K562 (cell line): ENCODE data around the gene CD68. TPM values are rescaled to one million over a fixed set of nuclear protein-coding genes. Genes with fewer than 3 reads are reported as not detected.

Experiments
- COPS2 ChIP-seq: fragments of 450-650 bp; conservative IDR thresholded peaks from 2 replicates; pipeline ENCODE4 v1.6.1; 2016; ENCODE audit warnings: mild to moderate bottlenecking, moderate library complexity
- EHMT2 ChIP-seq: fragments of 450-650 bp; IDR thresholded peaks from 2 replicates; pipeline ENCODE4 v1.6.1; 2018; ENCODE audit warnings: antibody characterized with exemption
- IRF9 ChIP-seq: fragments of 450-650 bp; IDR thresholded peaks from 2 replicates; pipeline ENCODE4 v1.6.1; 2016; ENCODE audit warnings: missing biosample characterization, missing genetic modification characterization
- NR2C2 ChIP-seq, 2 experiments: fragments of 200-800 bp in 1 of 2; sonication (Bioruptor generic) in 1 of 2; sonication (generic) in 1 of 2; formaldehyde crosslinking in 1 of 2; IDR thresholded peaks; 2 replicates each; pipeline versions ENCODE4 v1.6.1 to v1.8.0; 2016 to 2022; ENCODE audit warnings: mild to moderate bottlenecking in 1 of 2, missing compliant biosample characterization in 1 of 2, missing genetic modification characterization in 1 of 2, missing genetic modification reagents in 1 of 2
- POLR2G ChIP-seq: fragments of 200-400 bp; formaldehyde crosslinking; IDR thresholded peaks from 2 replicates; pipeline ENCODE4 v1.6.1; 2017; ENCODE audit warnings: low read depth, mild to moderate bottlenecking, antibody characterized with exemption, low read length, moderate library complexity
- RBBP5 ChIP-seq: fragments of 200-600 bp; sonication (generic); IDR thresholded peaks from 2 replicates; pipeline ENCODE4 v1.6.1; 2012; ENCODE audit warnings: borderline replicate concordance, mild to moderate bottlenecking, low read length, control low read depth, inconsistent platforms; ENCODE audit not compliant: insufficient read depth, poor library complexity, severe bottlenecking
- SIRT6 ChIP-seq: IDR thresholded peaks from one replicate; pipeline ENCODE4 v1.6.1; 2012; ENCODE audit warnings: low read depth, mild to moderate bottlenecking, control low read depth, inconsistent platforms, low read length, moderate library complexity
- ZBTB7A ChIP-seq: IDR thresholded peaks from 2 replicates; pipeline ENCODE4 v1.6.1; 2011; ENCODE audit warnings: low read depth, mild to moderate bottlenecking, low read length, moderate library complexity, borderline replicate concordance; ENCODE audit not compliant: control insufficient read depth
- ZNF316 ChIP-seq: fragments of 450-650 bp; IDR thresholded peaks from 2 replicates; pipeline ENCODE4 v1.6.1; 2016
- ZNF324 ChIP-seq: fragments of 250-450 bp; sonication (Bioruptor Pico); IDR thresholded peaks from 2 replicates; pipeline ENCODE4 v1.4.0; 2020; ENCODE audit warnings: mild to moderate bottlenecking
- polyA plus RNA-seq, 8 experiments: library from polyadenylated mRNA; depleted of rRNA in 4 of 8; stranded (reverse) in 5 of 8; unstranded in 3 of 8; fragments of >200 nt; fragmentation: Nextera tagmentation in 2 of 8; fragmentation: Illumina TruSeq in 1 of 8; extraction: Ambion mirVana in 2 of 8; extraction: Trizol in 1 of 8; gene quantifications; 2 replicates each; pipeline versions ENCODE4 v1.2.1 to v1.2.3, GENCODE V29; 2011 to 2014; ENCODE audit warnings: inconsistent platforms in 1 of 8, missing spikeins in 1 of 8
- total RNA-seq, 7 experiments: library from RNA; depleted of rRNA in 6 of 7; stranded (reverse); fragments of >200 nt in 6 of 7; fragmentation: Illumina TruSeq in 2 of 7; extraction: Trizol in 2 of 7; gene quantifications; 2 replicates each; pipeline versions ENCODE4 v1.2.1 to v1.2.3, GENCODE V29; 2011 to 2021; ENCODE audit warnings: low replicate concordance in 1 of 7
- TF ChIP-seq, protein P1 (sequence below): IDR thresholded peaks from 2 replicates; pipeline ENCODE4 v1.6.1; 2011; ENCODE audit warnings: borderline replicate concordance, low read depth, mild to moderate bottlenecking, moderate library complexity, low read length; ENCODE audit not compliant: insufficient read depth, poor library complexity, severe bottlenecking
- TF ChIP-seq, protein P2 (sequence below), 2 experiments: fragments of 450-650 bp; IDR thresholded peaks; 2 replicates each; pipeline ENCODE4 v1.6.1; 2016; ENCODE audit warnings: mild to moderate bottlenecking in 2 of 2, borderline replicate concordance in 1 of 2, low read depth in 1 of 2, moderate library complexity in 1 of 2

The CD68 gene
- total and polyA plus RNA-seq, 9 of the 15 experiments (the other 6 are each of a cell fraction or from before 2014, with no cell fraction given) = 28.2 to 89.8 (median 37.7) TPM

DNA sequence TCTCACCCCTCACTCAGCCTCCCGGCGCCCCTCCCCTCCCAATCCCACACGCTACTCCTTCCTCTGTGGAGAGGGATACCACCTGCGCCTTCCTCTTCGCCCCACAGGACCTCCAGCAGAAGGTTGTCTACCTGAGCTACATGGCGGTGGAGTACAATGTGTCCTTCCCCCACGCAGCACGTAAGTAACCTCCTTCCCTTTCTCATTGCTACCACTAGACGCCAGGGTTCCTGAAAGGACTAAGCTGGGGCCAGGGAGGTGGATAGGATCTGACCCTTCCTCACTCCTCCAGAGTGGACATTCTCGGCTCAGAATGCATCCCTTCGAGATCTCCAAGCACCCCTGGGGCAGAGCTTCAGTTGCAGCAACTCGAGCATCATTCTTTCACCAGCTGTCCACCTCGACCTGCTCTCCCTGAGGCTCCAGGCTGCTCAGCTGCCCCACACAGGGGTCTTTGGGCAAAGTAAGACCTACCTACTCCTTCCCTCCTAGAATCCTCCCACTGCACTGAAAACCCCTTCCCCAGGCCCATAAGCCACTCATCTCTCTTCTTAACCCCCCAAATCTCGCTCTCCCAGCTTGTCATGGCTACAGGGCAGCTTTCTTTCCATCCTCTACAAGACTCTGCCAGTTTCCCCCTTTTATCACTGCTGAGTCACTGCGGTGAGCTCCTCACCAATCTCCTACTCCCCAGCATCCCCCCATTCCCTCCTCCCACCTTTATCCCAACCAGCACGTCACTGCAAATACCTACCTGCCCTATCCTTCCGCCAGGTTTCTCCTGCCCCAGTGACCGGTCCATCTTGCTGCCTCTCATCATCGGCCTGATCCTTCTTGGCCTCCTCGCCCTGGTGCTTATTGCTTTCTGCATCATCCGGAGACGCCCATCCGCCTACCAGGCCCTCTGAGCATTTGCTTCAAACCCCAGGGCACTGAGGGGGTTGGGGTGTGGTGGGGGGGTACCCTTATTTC is 1.5 kb downstream of the CD68 start (continued):
- TF ChIP-seq, protein P1, sequence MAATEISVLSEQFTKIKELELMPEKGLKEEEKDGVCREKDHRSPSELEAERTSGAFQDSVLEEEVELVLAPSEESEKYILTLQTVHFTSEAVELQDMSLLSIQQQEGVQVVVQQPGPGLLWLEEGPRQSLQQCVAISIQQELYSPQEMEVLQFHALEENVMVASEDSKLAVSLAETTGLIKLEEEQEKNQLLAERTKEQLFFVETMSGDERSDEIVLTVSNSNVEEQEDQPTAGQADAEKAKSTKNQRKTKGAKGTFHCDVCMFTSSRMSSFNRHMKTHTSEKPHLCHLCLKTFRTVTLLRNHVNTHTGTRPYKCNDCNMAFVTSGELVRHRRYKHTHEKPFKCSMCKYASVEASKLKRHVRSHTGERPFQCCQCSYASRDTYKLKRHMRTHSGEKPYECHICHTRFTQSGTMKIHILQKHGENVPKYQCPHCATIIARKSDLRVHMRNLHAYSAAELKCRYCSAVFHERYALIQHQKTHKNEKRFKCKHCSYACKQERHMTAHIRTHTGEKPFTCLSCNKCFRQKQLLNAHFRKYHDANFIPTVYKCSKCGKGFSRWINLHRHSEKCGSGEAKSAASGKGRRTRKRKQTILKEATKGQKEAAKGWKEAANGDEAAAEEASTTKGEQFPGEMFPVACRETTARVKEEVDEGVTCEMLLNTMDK = no peak
- TF ChIP-seq ZNF316 (peak; percentile 80), NR2C2 (CRISPR knock-in tag; IDR thresholded peaks at IDR 0.05) (no peak), NR2C2 (tag; IDR thresholded peaks at IDR 0.05) (no peak), IRF9 (tag) (no peak), SIRT6 (no peak), COPS2 (no peak), RBBP5 (no peak), ZNF324 (CRISPR knock-in tag) (no peak), ZBTB7A (no peak), EHMT2 (no peak), POLR2G (no peak)
- TF ChIP-seq, protein P2, sequence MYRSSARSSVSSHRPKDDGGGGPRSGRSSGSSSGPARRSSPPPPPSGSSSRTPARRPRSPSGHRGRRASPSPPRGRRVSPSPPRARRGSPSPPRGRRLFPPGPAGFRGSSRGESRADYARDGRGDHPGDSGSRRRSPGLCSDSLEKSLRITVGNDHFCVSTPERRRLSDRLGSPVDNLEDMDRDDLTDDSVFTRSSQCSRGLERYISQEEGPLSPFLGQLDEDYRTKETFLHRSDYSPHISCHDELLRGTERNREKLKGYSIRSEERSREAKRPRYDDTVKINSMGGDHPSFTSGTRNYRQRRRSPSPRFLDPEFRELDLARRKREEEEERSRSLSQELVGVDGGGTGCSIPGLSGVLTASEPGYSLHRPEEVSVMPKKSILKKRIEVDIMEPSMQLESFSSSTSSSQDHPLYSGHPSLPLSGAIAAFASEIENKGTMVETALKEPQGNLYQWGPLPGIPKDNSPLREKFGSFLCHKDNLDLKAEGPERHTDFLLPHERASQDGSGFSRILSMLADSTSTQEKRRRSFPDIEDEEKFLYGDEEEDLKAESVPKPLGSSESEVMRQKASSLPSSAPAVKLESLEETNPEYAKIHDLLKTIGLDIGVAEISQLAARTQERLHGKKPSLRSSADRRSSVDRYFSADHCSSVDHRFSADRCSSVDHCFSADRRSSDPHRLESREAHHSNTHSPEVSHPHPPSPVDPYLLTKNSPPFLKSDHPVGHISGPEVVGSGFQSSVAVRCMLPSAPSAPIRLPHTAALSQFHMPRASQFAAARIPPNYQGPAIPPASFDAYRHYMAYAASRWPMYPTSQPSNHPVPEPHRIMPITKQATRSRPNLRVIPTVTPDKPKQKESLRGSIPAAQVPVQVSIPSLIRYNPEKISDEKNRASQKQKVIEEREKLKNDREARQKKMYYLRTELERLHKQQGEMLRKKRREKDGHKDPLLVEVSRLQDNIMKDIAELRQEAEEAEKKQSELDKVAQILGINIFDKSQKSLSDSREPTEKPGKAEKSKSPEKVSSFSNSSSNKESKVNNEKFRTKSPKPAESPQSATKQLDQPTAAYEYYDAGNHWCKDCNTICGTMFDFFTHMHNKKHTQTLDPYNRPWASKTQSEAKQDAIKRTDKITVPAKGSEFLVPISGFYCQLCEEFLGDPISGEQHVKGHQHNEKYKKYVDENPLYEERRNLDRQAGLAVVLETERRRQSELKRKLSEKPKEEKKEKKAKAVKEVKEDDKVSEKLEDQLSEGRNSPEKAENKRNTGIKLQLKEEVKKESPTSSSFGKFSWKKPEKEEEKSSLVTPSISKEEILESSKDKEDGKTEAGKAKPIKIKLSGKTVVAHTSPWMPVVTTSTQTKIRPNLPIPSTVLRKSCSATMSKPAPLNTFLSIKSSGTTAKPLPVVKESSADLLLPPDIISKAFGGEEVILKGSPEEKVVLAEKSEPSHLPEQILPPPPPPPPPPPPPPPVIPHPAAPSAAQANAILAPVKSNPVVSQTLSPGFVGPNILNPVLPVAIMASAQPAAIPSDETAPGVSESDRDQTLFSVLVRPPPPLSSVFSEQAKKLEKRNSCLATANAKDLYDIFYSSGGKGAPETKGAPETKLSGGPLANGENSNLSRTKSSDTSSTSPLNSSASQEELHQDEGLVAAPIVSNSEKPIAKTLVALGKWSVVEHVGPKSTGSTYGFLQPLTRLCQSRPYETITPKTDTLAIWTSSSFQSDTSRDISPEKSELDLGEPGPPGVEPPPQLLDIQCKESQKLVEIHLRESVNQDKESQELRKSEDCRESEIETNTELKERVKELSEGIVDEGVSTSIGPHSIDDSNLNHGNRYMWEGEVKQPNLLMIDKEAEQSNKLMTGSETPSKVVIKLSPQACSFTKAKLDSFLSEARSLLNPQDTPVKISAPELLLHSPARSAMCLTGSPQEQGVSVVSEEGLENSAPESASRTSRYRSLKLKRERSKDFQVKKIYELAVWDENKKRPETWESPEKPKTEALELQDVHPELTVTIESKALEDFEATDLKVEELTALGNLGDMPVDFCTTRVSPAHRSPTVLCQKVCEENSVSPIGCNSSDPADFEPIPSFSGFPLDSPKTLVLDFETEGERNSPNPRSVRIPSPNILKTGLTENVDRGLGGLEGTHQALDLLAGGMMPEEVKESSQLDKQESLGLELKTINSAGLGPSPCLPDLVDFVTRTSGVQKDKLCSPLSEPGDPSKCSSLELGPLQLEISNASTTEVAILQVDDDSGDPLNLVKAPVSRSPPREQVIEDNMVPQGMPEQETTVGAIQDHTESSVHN (IDR thresholded peaks at IDR 0.05; ENCODE audit: borderline replicate concordance in 1 of 2, low read depth in 1 of 2) = no peak
